GM12874 (cell line): ENCODE measurements around the gene NR2E1.

Source experiments
- TF ChIP-seq, protein P1 (sequence below): IDR thresholded peaks from 2 replicates; pipeline ENCODE4 v1.5.1; 2011; ENCODE audit warnings: low read depth, mild to moderate bottlenecking, control low read depth, low read length, moderate library complexity; ENCODE audit not compliant: insufficient read depth

NR2E1 gene

GRCh38 chr6:108170332-108171290 is 4.8 kb downstream of the NR2E1 start:
- TF ChIP-seq, protein P1, sequence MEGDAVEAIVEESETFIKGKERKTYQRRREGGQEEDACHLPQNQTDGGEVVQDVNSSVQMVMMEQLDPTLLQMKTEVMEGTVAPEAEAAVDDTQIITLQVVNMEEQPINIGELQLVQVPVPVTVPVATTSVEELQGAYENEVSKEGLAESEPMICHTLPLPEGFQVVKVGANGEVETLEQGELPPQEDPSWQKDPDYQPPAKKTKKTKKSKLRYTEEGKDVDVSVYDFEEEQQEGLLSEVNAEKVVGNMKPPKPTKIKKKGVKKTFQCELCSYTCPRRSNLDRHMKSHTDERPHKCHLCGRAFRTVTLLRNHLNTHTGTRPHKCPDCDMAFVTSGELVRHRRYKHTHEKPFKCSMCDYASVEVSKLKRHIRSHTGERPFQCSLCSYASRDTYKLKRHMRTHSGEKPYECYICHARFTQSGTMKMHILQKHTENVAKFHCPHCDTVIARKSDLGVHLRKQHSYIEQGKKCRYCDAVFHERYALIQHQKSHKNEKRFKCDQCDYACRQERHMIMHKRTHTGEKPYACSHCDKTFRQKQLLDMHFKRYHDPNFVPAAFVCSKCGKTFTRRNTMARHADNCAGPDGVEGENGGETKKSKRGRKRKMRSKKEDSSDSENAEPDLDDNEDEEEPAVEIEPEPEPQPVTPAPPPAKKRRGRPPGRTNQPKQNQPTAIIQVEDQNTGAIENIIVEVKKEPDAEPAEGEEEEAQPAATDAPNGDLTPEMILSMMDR, result no peak

DNA sequence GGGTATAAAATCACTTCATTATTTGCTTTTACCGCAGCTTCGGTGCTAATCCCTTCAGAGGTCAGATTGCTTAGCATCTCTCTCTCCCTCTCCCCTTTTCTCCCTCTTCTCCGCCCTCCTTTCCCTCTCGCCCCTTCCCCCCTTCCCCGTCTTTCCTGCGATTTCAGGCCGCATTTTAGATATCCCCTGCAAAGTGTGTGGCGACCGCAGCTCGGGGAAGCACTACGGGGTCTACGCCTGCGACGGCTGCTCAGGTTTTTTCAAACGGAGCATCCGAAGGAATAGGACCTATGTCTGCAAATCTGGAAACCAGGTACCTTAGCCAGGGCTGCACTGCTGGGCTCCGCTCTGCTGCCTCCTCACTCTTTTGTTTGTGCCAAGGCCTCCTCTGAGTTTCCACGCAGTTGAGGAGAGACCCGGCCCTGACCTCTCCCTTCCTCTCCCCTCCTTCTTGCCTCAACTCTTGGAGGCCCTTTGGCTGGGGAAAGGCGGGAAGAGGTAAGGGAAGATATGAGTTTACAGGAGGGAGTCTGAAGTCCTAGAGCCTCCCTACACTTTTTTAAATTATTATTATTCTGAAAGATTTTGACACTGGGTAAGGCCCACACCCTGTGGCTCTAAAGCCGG is 5.6 kb downstream of the NR2E1 start:
- TF ChIP-seq, protein P1, result no peak

DNA sequence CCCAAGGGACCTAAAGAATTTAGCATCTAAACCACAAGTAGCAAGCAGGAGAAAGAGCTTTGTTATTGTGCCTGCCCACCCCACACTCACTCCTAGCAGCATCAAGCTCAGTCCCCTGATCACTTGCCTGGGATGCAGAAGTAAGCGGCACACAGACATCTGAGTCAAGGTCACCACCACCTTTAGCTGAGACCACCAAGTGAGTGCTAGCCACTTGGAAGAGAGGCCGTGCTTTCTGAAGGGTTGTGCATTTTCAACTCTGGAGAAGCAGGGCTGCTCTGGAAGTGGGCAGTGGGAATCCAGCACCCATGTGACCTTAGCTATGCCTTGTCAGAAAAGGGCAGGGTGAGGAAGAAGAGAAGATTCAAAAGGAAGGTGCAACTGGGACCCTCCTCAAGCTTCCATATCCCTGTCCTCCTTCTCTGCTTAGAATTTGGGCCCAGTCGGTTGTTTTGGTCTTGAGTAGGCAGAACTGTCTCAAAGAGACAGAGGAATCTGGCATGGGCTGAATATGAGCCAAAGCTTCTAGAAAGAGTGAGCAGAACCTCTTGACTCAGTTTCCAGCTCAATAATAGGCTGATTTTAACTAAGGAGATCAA is 6.2 kb downstream of the NR2E1 start:
- TF ChIP-seq, protein P1, result no peak

- TF ChIP-seq, protein P1, result no peak
These were observed 8.8 kb downstream of the NR2E1 start for GRCh38 chr6:108174371-108175175.

DNA sequence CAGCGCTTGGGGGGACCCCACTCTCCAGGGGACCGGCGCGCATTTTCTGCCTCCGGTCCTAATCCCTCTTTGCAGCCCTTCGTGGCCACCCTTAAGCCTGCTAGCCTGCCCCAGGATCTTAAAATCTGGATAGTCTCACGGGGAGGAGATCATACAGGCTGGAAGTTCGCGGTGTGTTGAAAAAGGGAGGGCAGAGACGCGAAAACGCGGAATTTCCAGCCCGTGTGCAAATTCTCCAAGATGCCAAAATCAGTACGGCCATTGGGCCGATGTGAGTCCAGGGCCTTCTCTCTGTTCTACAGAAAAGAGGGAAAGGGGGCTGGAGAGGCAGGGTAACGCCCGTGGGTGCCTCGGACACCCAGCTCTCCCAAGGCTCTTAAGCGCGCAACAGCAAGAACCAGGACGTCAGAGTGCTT is 9.4 kb downstream of the NR2E1 start:
- TF ChIP-seq, protein P1, result no peak

DNA sequence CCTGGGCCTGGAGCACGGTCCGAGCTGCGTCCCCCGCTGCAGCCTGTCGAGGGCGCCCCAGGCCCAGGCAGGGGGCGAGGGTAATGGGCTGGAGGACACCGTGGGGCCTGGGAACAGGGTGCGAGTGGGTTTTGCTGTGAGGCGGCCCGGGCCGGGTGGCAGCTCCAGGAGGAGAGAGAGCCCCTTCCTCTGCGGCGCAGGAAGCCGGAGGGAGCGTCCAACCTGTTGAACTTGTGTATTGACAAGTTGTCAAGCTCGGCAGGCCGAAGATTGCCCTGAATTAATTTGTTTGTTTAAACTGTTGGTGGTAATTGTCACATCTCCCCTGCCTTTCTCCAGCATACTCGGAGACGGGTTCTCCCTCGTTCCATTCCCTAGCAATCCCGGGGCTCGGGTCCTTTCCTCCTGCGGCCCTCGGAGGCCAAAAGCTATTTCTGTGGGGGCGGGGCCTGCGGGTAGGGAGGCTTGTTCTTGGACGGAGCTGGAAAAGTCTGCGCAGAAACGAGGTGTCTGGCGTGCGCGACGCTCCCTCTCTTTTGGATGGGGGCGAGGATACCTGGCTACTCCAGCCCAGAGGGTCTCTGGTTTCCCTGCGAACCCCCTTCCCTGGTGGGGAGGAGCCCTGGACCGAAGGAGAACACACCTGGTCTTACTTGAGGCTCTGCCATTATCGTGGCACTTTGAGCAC is 9.9 kb downstream of the NR2E1 start:
- TF ChIP-seq, protein P1, result peak; percentile 50
